HG03159 (cell line): ENCODE data around the gene C16orf86.

Experiments
- ATAC-seq: cut with Tn5 transposase; IDR thresholded peaks from one replicate; pipeline ENCODE4 v1.9.1; 2021; ENCODE audit warnings: mild to moderate bottlenecking, moderate library complexity; ENCODE audit not compliant: unreplicated experiment

C16orf86 gene

GRCh38 chr16:67665598-67665997, 1.0 kb upstream of the C16orf86 start:
- ATAC-seq, result no peak

- ATAC-seq, result no peak
Observed at GRCh38 chr16:67666032-67666551, 522 bp upstream of the C16orf86 start.

- ATAC-seq, result no peak
Observed at GRCh38 chr16:67667453-67667816, 821 bp downstream of the C16orf86 start.

DNA sequence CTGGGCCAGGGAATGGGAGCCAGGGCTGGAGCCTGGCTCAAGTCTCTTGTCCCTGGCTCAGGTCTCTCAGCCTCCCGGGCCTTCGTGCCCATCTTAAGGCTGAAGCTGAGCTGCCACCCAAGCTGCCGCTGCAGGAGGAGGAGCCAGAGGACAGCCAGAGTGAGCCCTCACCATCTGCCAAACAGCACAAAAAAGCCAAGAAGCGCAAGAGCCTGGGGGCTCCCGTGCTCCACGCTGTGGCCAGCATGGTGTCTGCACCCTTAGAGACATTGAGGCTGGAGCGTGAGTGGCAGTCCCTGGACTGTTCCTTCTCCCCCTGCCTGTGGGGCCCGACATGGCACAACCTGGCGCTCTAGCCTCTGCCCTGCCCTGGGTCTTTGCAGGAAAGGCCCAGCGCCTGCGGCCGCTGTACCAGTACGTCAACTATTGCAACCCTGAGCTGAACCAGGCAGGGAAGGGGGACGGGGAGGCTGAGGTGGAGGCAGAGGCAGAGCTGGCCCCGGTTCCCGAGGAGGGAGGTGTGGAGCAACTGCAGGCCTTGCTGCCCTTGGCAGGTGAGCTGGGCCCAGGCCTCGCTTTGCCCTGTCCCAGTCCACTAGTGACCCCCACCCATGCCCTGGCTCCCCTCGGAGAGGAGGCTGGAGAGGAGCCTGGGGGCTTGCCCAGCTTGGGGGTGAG, 1.3 kb downstream of the C16orf86 start:
- peak; percentile 63 for ATAC-seq

GRCh38 chr16:67668495-67669157, 2.0 kb downstream of the C16orf86 start:
- ATAC-seq, result no peak

DNA sequence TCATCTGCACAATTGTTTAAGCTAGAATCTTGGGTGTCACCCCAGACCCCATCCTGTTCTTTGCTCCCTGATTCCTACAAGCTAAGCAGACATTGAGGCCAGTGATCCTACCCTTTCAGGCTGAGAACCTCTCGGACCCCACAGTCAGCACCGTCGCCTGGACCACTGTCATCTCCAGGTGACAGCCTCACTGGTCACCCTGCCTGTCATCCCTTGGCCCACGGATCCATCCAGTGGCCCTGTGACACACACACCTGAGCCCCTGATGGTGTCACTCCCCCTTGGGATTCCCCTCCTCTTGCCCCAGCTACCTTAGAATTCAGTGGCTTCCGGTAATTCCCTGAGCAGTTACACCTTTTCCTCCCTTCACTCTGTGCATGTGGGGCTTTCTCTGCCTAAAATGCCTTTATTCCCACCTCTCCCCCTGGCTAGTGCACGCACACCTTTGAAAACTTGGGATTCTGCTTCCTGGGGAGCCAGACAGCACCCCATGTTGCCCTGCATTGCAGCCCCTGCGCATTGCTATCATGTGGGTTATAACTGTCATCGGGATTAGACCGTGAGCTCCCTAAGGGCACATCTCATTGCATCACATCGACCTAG, 3.0 kb downstream of the C16orf86 start:
- ATAC-seq, result no peak

DNA sequence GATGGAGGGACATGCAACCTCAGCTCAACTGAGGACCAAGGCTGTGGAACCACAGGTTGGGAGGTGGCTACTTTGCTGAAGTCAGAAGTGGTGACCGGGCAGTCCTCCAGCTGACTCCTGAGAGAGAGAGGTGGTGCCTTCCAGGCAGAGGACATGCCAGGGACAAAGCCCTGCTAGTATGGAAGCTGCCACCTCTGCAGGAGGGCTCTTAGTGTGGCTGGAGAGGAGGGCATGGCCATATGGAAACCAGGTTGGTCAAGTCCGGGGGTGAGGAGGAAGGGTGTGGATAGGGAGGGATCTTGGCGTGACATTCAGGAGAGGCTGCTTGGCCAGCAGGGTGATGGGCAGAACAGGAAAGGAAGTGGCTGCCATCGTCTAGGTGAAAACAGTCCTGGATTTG, 5.7 kb downstream of the C16orf86 start:
- no peak for ATAC-seq

GRCh38 chr16:67672739-67673662, 6.4 kb downstream of the C16orf86 start:
- ATAC-seq, result no peak

DNA sequence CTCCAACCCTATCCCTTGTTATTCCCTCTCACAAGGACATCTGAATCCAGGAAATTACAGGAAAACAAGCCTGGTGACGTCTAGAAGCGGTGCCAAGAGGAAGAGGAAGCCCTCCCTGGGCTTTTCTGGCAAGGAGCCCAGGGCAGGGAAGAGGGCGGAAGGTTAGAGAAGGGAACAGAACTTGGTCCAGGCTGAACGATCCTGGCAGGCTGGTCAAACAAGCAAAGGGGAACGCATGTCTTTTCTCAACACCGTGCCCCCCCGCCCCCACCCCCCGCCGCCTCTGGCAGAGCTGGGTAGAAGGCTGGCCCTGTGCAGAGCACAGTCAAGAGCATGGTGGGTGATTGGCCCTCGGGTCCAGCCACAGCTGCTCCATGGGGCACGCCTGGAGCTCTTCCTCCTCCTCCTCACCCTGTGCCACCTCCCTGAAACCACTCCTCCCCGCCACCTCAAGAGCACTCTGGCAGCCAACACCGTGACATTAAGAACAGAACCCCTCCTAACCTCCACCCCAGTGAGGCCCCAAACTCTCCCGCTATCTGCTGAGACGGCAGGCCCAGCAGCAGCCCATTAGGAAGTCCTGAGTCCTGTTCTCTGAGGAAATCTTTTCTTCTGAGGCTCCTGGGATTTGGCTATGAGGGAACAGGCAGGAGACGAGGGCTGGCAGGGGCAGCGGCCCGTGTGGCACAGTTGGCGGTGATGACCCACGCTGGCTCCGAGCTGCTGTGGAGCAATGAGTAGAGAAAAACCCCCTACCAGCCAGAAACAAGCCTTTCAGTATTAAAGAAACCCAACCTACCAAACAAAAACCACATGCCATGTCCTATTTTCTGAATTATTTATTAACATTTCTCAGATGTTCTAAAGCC, 7.3 kb downstream of the C16orf86 start:
- no peak for ATAC-seq

DNA sequence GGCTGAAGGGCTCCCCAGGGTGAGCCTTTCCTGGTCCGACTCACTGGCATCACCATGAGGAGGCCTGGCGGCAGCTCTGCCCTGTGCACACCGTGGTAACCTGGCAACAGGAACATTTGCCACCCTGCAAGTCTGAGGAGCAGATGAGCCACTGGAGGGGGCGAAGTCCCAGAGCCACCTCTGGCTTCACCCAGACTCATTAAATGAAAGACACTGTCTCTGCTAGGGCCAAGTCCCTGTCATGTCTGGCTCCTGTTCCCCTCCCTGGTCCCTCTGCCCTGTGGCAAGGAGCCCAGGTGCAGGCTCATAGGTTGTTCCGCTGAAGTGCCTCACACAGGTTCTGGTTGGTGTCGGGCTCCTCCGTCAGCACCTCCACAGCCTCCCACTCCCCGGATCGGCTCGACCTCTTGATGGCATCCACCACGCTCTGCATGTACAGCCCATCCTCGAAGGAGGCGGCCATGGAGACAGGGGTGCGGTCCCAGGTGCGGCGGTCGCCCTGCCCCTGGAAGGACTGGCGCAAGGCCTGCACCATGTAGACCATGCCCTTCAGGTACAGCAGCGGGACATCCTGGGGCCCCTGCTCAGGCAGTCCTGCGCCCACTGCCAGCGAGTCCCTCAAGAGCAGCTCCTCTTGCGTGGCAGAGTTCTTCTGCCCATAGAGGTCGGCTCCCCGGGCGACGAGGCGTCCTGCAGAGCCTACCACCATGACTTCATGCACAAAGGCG, 8.4 kb downstream of the C16orf86 start:
- ATAC-seq, result no peak

DNA sequence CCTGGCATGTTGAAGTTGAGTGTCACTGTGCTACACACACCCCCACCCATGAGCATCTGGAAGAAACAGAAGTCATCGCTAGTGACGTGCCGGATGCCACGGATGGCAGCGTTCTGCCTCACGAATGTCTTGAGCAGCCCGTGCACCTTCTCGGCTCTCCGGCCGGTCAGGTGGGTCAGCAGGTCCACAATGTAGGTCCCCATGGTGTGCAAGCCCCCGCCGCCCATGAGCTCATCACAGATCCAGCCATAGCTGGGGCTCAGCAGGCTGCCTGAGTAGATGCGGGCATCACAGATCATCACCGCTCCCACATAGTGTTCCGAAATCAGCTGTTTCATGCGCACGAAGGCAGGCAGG, 8.9 kb downstream of the C16orf86 start:
- ATAC-seq, result no peak

DNA sequence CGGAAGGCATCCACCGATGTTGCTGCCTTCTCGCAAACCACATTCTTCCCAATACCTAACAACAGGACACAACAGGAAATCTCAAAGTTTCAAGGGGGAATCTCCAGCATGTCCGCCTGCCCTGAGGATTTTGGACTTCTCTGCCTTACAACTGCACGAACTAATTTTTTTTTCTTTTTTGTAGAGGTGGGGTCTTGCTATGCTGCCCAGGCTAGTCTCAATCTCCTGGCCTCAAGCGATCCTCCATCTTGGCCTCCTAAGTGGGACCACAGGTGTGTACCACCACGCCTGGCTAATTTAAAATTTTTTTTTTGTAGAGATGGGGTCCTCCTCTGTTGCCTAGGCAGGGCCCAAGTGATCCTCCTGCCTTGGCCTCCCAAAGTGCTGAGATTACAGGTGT, 9.4 kb downstream of the C16orf86 start:
- no peak for ATAC-seq

DNA sequence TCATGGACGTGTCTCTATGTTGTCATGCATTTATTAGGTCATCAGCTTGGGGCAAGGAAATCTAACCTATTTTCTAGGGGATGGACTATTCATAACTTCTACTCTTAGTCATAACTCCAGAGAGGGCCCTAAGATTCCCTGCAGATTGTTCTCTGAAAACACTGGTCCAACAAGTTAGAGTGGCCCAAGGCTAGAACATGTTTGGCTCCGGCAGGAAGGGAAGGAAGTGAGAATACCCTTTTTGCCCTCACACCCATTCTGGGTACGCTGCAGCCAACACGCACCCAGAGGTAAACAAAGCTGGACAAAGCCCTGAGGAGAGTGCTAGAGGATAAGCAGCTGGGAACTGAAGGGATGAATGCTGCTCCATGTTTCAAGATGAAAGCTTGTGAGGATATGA, 9.9 kb downstream of the C16orf86 start:
- ATAC-seq, result no peak

DNA sequence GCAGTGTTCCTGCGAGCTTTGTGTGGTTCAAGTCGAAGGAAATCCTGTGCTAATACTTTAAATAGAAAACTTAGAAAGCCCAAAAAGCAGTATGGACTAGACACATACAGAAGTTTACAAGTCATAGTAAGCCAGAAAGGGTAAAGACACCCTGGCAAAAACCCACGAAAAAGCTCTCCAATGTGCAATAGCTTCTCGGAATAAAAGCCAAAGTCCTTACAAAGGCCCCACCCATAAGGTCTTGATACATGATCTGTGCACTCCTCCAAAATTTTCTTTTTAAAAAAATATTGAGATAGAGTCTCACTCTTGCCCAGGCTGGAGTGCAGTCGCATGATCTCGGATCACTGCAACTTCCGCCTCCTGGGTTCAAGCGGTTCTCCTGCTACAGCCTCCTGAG, 10.3 kb downstream of the C16orf86 start:
- ATAC-seq, result no peak

- no peak for ATAC-seq
Observed at GRCh38 chr16:67677712-67678111, 11.1 kb downstream of the C16orf86 start.

- ATAC-seq, result no peak
Observed at GRCh38 chr16:67678354-67679023, 11.9 kb downstream of the C16orf86 start.

DNA sequence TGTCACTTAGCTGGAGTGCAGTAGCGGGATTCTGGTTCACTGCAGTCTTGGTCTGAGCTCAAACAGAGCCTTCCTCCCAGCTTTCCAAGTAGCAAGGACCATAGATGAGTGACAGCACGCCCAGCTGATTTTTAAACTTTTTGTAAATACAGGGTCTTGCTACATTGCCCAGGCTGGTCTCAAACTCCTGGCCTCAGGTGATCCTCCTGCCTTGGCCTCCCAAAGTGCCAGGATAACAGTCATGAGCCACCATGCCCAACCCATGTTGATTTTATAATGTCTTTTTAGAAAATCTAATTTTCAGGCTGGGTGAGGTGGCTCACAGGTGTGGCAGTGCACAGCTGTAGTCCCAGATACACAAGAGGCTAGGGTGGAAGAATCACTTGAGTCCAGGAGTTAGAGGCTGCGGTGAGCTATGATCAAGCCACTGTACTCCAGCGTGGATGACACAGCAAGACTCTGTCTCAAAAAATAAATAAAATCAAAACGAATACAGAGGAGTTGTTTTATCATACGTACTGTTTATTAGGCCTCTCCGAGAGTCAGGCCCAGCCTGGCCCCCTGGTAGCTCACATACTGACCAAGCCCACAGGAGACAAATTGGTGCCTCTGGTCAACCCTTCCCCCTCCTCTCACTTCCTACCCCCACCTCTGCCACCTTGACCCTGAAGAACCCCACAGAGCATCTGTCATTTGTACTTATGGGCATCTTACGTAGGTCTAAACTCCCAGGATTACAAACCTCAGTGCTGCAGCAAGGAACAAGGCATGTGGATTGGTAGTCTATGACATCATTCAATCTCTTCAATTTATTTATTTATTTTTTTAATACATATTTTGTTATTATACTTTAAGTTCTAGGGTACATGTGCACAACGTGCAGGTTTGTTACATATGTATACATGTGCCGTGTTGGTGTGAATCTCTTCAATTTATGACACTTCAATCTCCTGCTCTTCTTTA, 13.6 kb downstream of the C16orf86 start:
- ATAC-seq, result no peak

- no peak for ATAC-seq
Observed at GRCh38 chr16:67683767-67684166, 17.2 kb downstream of the C16orf86 start.
